Measurements from ENCODE around the gene MACROD2. TPM values are rescaled to one million over a fixed set of nuclear protein-coding genes. Genes with fewer than 3 reads are reported as not detected.

MACROD2 gene
- total RNA-seq, 4 donors from 2014 or later = 10.0 to 24.0 (median 17.0) TPM

GRCh38 chr20:15570156-15570555 lies 1574.8 kb downstream of the MACROD2 start:
- intact Hi-C loops (cut with DNase I; ENCODE audit: low total_unique reads) = no loop called here
- no peak overlapping the region for H3K4me3 ChIP-seq (ENCODE audit: low read depth, poor library complexity, severe bottlenecking)
- TF ChIP-seq POLR2A (IDR thresholded peaks at IDR 0.05) = no peak
- no peak for TF ChIP-seq CTCF (IDR thresholded peaks at IDR 0.05)
- 34 to 80% methylated on average over 4 of the region's 4 CpGs for WGBS, 2 donors
- no peak for DNase-seq (ENCODE audit: low spot score in 2 of 2)

GRCh38 chr20:15571056-15571455 lies 1575.7 kb downstream of the MACROD2 start:
- TF ChIP-seq POLR2A (IDR thresholded peaks at IDR 0.05) (no peak), CTCF (IDR thresholded peaks at IDR 0.05) (no peak)
- H3K4me3 ChIP-seq (ENCODE audit: low read depth, poor library complexity, severe bottlenecking) = no peak overlapping the region
- intact Hi-C loops (cut with DNase I; ENCODE audit: low total_unique reads) = no loop called here
- DNase-seq (ENCODE audit: low spot score in 2 of 2) = no peak

- intact Hi-C loops (cut with DNase I; ENCODE audit: low total_unique reads) = no loop called here
- WGBS, 2 donors = 85 to 95% methylated on average over 1 of the region's 1 CpG
- no peak for TF ChIP-seq POLR2A (IDR thresholded peaks at IDR 0.05)
- TF ChIP-seq CTCF (IDR thresholded peaks at IDR 0.05) = no peak
- DNase-seq (ENCODE audit: low spot score in 2 of 2) = no peak
- no peak overlapping the region for H3K4me3 ChIP-seq (ENCODE audit: low read depth, poor library complexity, severe bottlenecking)
Observed at GRCh38 chr20:15575255-15575654, 1579.9 kb downstream of the MACROD2 start.

- no peak for DNase-seq (ENCODE audit: low spot score in 2 of 2)
- TF ChIP-seq POLR2A (IDR thresholded peaks at IDR 0.05) (no peak), CTCF (IDR thresholded peaks at IDR 0.05) (no peak)
- H3K4me3 ChIP-seq (ENCODE audit: low read depth, poor library complexity, severe bottlenecking) = no peak overlapping the region
- intact Hi-C loops (cut with DNase I; ENCODE audit: low total_unique reads) = no loop called here
Observed at GRCh38 chr20:15576411-15576810, 1581.1 kb downstream of the MACROD2 start.

GRCh38 chr20:15578113-15578512 lies 1582.8 kb downstream of the MACROD2 start:
- no peak overlapping the region for H3K4me3 ChIP-seq (ENCODE audit: low read depth, poor library complexity, severe bottlenecking)
- TF ChIP-seq CTCF (IDR thresholded peaks at IDR 0.05) (no peak), POLR2A (IDR thresholded peaks at IDR 0.05) (no peak)
- whole genome bisulfite sequencing, 2 donors = 79 to 84% methylated on average over 3 of the region's 3 CpGs
- DNase-seq (ENCODE audit: low spot score in 2 of 2) = no peak
- intact Hi-C loops (cut with DNase I; ENCODE audit: low total_unique reads) = no loop called here

- intact Hi-C loops (cut with DNase I; ENCODE audit: low total_unique reads) = no loop called here
- no peak for DNase-seq (ENCODE audit: low spot score in 2 of 2)
- 75 to 82% methylated on average over 2 of the region's 2 CpGs for WGBS, 2 donors
- no peak overlapping the region for H3K4me3 ChIP-seq (ENCODE audit: low read depth, poor library complexity, severe bottlenecking)
- TF ChIP-seq CTCF (IDR thresholded peaks at IDR 0.05) (no peak), POLR2A (IDR thresholded peaks at IDR 0.05) (no peak)
Observed at GRCh38 chr20:15579688-15580087, 1584.4 kb downstream of the MACROD2 start.
